ENCODE measurements around the gene MKI67.

Gene MKI67

DNA sequence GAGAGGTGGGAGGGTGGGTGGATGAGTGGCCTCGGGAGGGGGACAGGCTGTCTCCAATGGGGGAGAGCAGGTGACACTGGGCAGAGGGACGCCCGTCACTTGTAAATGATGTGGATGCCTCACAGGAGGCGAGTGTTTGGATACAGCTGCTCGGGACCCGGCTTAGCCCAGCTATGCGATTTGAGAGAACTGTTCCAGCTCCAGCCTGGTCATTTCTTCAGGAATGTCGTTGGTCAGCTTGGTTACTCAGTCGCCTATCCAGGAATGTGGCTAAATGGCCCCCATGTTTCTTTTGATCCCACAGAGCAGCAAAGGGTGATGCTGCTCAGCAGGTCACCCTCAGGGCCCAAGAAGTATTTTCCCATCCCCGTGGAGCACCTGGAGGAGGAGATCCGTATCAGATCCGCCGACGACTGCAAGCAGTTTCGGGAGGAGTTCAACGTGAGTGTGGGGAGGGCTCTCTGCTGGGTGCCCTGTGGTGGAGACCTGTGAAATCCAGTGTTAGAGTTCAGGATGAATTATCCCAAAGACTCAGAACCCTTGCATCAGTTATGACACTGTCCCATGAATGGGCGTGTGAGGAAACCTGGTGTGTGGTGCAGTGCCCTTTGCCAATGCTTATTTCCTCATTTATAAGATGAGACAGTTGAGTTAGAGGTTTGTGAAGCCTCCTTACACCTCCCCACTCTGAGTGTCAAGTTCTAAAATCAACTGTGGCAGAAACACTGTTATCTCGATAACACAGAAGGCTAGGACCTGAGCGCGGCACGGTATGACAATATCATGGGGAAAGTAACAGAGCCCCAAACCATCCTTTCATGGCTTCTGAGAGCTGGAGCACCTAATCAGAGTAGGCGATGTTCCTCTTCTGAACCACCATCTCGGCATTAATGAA is 76.8 kb downstream of the MKI67 start:
- no peak for DNase-seq (ENCODE audit: low read depth)

GRCh38 chr10:128048819-128049210 is 77.4 kb downstream of the MKI67 start:
- no peak for DNase-seq (ENCODE audit: low read depth)

DNA sequence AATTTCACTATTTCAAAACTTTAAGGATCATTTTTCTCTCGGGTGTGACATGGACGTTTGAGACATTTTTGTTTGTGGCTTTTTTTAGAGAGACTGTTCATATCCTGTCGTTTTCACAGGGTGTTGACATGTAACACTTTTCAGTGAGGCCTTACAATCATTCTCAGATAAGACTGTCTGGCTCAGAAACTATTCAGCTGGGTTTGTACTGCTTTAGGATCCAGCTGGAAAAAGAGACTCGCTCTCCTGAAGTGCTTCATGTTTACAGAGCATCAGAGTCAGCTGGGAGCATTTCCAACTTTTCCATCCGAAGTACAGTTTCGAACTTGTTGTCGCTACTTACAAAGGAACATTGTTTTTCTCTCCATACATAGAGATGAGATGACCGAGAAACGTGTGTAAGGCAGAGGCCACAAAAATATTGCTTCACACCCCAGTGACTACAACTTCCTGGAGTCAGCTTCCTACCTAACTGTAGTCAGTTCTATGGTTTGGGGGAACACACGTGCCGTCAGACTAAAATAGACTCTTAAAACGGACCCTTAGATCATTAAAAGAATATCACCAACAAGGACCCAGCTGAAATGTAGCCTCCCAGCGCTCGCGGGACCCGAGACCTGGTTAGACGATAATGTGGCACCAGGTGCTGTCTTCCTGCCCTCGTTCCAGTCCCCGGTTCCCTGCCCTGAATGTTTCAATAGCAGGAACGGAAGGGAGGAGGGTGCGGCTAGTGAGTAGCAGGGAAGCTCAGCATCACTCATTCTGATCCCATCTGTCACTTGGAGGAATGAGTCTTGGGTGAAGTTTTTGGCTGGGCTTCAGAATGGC is 78.0 kb downstream of the MKI67 start:
- no peak for DNase-seq (ENCODE audit: low read depth)

GRCh38 chr10:128047351-128047750 is 78.9 kb downstream of the MKI67 start:
- no peak for DNase-seq (ENCODE audit: low read depth)

- DNase-seq (ENCODE audit: low read depth), result no peak
Observed at GRCh38 chr10:128046953-128047290, 79.3 kb downstream of the MKI67 start.
